Neural cell (in vitro differentiated cells): ENCODE data around the gene CIROP. TPM values are rescaled to one million over a fixed set of nuclear protein-coding genes. Genes with fewer than 3 reads are reported as not detected.

Experiments used
- H2AFZ ChIP-seq: fragments of 200-600, 300-800 bp; sonication (generic), shearing (Covaris generic); 2 replicates; pipeline ENCODE4 v1.6.0; 2014; ENCODE audit warnings: low read depth, mild to moderate bottlenecking, antibody characterized with exemption, low read length, moderate library complexity
- H3F3A ChIP-seq: fragments of 200-600 bp; shearing (Covaris generic); 2 replicates; pipeline ENCODE4 v1.6.1; 2016; ENCODE audit warnings: mild to moderate bottlenecking, moderate library complexity, mixed read lengths, antibody characterized with exemption, low read length; ENCODE audit not compliant: insufficient read depth, poor library complexity, severe bottlenecking
- H3K27ac ChIP-seq: fragments of 200-600, 300-800 bp; sonication (generic), shearing (Covaris generic); 2 replicates; pipeline ENCODE4 v1.5.1; 2014; ENCODE audit warnings: mild to moderate bottlenecking, low read length, moderate library complexity
- H3K27me3 ChIP-seq: fragments of 300-800, 200-600 bp; sonication (generic), shearing (Covaris generic); 2 replicates; pipeline ENCODE4 v1.6.0; 2014; ENCODE audit warnings: mild to moderate bottlenecking, low read depth, low read length, moderate library complexity; ENCODE audit not compliant: insufficient read depth
- H3K36me3 ChIP-seq: fragments of 300-800, 200-600 bp; sonication (generic), shearing (Covaris generic); 2 replicates; pipeline ENCODE4 v1.5.1; 2014; ENCODE audit warnings: mild to moderate bottlenecking, antibody characterized with exemption, low read length, moderate library complexity; ENCODE audit not compliant: insufficient read depth
- H3K4me2 ChIP-seq: fragments of 300-800, 200-600 bp; sonication (generic), shearing (Covaris generic); 2 replicates; pipeline ENCODE4 v1.6.0; 2014; ENCODE audit warnings: mild to moderate bottlenecking, low read length
- H3K4me3 ChIP-seq: fragments of 300-800, 200-600 bp; sonication (generic), shearing (Covaris generic); 2 replicates; pipeline ENCODE4 v1.5.1; 2014; ENCODE audit warnings: mild to moderate bottlenecking, low read length, moderate library complexity
- H3K79me2 ChIP-seq: fragments of 200-600 bp; shearing (Covaris generic); replicated peaks from 2 replicates; pipeline ENCODE4 v1.6.0; 2014; ENCODE audit warnings: mild to moderate bottlenecking, low read length, moderate library complexity; ENCODE audit not compliant: insufficient read depth
- H3K9ac ChIP-seq: fragments of 300-800, 200-600 bp; sonication (generic), shearing (Covaris generic); 2 replicates; pipeline ENCODE4 v1.6.1; 2016; ENCODE audit warnings: mild to moderate bottlenecking, low read length, mixed read lengths
- H3K9me2 ChIP-seq: fragments of 200-600 bp; shearing (Covaris generic); 2 replicates; pipeline ENCODE4 v1.6.1; 2016; ENCODE audit warnings: mild to moderate bottlenecking, low read length, mixed read lengths; ENCODE audit not compliant: insufficient read depth
- H3K9me3 ChIP-seq: fragments of 200-600, 300-800 bp; sonication (generic), shearing (Covaris generic); 2 replicates; pipeline ENCODE4 v1.6.1; 2016; ENCODE audit warnings: mild to moderate bottlenecking, mixed run types, low read length, moderate library complexity, mixed read lengths
- H4K20me1 ChIP-seq: fragments of 200-600 bp; shearing (Covaris generic); 2 replicates; pipeline ENCODE4 v1.6.1; 2016; ENCODE audit warnings: mild to moderate bottlenecking, mixed run types; ENCODE audit not compliant: insufficient read depth
- EP300 ChIP-seq: fragments of 450-650 bp; conservative IDR thresholded peaks from 2 replicates; pipeline ENCODE4 v1.6.1; 2014; ENCODE audit warnings: antibody characterized with exemption, mild to moderate bottlenecking, moderate library complexity; ENCODE audit not compliant: poor library complexity, severe bottlenecking
- EZH2 ChIP-seq: fragments of 200-600, 300-800 bp; shearing (Covaris generic), sonication (generic); IDR thresholded peaks from 2 replicates; pipeline ENCODE4 v1.6.1; 2014; ENCODE audit warnings: antibody characterized with exemption, low read length, borderline replicate concordance, mild to moderate bottlenecking; ENCODE audit not compliant: insufficient read depth, poor library complexity, severe bottlenecking
- MXI1 ChIP-seq: fragments of 450-650 bp; conservative IDR thresholded peaks from 2 replicates; pipeline ENCODE4 v1.6.1; 2014; ENCODE audit warnings: antibody characterized with exemption, mild to moderate bottlenecking; ENCODE audit not compliant: poor library complexity, severe bottlenecking
- POLR2AphosphoS5 ChIP-seq: IDR thresholded peaks from 2 replicates; pipeline ENCODE4 v1.6.1; 2012
- RAD21 ChIP-seq: fragments of 450-650 bp; conservative IDR thresholded peaks from 2 replicates; pipeline ENCODE4 v1.6.1; 2014; ENCODE audit warnings: antibody characterized with exemption, mild to moderate bottlenecking, moderate library complexity
- SMC3 ChIP-seq: fragments of 450-650 bp; conservative IDR thresholded peaks from 2 replicates; pipeline ENCODE4 v1.6.1; 2014; ENCODE audit warnings: antibody characterized with exemption, mild to moderate bottlenecking, moderate library complexity; ENCODE audit not compliant: poor library complexity
- TAF1 ChIP-seq: IDR thresholded peaks from 2 replicates; pipeline ENCODE4 v1.6.1; 2012; ENCODE audit warnings: low read depth
- polyA plus RNA-seq: library from polyadenylated mRNA; depleted of rRNA; stranded (reverse); fragments of >200 nt; gene quantifications from 2 replicates; pipeline ENCODE4 v1.2.3, GENCODE V29; 2014
- TF ChIP-seq, protein P1 (sequence below): IDR thresholded peaks from 2 replicates; pipeline ENCODE4 v1.6.1; 2012; ENCODE audit warnings: borderline replicate concordance
- TF ChIP-seq, protein P2 (sequence below): fragments of 450-650 bp; IDR thresholded peaks from 2 replicates; pipeline ENCODE4 v1.5.1; 2014; ENCODE audit warnings: antibody characterized with exemption, mild to moderate bottlenecking, moderate library complexity; ENCODE audit not compliant: poor library complexity, severe bottlenecking

The CIROP gene
- polyA plus RNA-seq, 1 donor from 2014 or later: not detected

DNA sequence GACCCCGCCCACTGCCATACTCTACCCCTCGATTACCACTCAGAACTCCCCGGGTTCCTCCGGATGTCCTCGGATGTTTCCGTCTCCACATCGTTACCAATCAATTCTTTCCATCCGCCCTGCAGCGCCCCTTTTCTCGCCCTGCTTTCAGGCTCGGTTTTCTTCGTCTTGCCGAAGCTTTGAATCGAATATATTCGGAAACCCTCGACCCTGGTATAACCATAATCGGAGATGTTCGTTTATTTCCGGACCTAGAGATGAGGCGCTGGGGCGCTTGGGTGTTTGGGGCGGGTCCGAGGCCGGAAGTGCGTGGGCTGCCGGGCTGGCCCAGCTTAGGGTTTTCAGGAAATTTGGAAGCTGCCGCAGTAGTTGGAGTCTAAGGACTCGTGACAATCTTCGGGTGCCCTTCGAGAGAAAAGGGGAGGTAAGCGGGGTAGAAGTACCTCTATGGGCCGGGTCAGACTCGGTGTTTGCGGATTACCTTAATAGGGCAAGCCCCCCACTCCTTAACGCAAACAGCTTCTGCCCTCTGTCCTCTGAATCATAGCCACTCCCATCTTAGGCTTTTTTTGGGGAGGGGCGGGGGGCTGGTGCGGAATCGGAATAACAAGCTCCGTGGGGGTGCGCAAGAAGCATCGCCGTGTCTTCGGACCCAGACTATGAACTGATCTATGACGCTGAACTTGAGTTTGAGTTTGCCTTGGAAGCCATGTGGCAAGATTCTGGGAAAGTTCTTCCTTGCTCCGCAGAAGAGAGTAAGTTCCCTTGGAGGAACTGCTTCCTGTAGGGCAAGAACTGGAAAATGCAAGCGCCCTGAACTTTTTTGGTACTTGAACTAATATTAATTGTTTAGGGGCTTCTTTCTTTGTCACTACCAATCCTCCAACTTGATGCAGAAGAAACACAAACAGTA, 9.3 kb downstream of the CIROP start, which contains the start of gene C14orf119:
Gene C14orf119 (plus strand): TSS at position 310 of the 913 bp plus-strand sequence. CDS start 2,154 bp downstream, outside the sequence.
- Histone ChIP-seq H4K20me1 (no peaks in the 10 kb centered on the region), H2AFZ (peak within 1 kb of the TSS; percentile 92), H3K9me2 (no peaks in the 10 kb centered on the region)

DNA sequence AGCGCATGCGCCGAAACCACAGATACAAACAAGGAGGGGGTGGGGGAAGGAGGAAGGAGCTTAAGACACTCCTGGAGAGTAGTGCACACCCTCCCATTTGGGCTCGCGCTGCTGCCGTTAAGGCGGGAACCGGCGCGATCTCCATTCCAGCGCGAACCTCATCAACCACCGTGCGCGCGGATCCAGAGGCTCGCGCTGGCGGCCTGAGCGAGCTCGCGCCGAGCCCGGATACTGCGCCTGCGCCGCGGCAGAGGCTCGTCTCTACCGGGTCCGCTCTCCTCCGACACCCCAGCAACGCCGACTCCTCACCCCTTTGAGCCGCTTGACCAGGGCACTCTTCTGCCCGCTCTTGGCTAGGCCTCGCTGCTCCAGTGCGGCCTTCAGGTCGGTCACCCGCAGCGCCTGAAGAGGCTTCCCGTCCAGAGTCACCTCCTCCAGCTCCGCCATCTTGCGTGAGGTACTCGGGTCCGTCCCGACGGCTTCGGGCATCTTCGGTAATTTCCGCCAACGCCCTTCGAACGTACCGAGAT, 10.1 kb downstream of the CIROP start, which contains the start of gene ACIN1:
Gene ACIN1 (minus strand): TSS at position 471 of the 530 bp plus-strand sequence. CDS start 24 bp downstream, at position 447.
- Histone ChIP-seq H3K4me2 (peak within 1 kb of the TSS; percentile 94), H3K79me2 (peaks cover 44% of the 10 kb centered on the region), H3K27me3 (no peaks in the 10 kb centered on the region), H3K27ac (peak within 1 kb of the TSS; percentile 96), H3K9me2 (no peaks in the 10 kb centered on the region), H3K9me3 (no peaks in the 10 kb centered on the region), H3K4me3 (peak within 1 kb of the TSS; percentile 74), H2AFZ (peak within 1 kb of the TSS; percentile 92), H3K36me3 (no peaks in the 10 kb centered on the region), H3K9ac (peak within 1 kb of the TSS; percentile 96), H3F3A (no peaks in the 10 kb centered on the region), H4K20me1 (no peaks in the 10 kb centered on the region)
- TF ChIP-seq, protein P1, sequence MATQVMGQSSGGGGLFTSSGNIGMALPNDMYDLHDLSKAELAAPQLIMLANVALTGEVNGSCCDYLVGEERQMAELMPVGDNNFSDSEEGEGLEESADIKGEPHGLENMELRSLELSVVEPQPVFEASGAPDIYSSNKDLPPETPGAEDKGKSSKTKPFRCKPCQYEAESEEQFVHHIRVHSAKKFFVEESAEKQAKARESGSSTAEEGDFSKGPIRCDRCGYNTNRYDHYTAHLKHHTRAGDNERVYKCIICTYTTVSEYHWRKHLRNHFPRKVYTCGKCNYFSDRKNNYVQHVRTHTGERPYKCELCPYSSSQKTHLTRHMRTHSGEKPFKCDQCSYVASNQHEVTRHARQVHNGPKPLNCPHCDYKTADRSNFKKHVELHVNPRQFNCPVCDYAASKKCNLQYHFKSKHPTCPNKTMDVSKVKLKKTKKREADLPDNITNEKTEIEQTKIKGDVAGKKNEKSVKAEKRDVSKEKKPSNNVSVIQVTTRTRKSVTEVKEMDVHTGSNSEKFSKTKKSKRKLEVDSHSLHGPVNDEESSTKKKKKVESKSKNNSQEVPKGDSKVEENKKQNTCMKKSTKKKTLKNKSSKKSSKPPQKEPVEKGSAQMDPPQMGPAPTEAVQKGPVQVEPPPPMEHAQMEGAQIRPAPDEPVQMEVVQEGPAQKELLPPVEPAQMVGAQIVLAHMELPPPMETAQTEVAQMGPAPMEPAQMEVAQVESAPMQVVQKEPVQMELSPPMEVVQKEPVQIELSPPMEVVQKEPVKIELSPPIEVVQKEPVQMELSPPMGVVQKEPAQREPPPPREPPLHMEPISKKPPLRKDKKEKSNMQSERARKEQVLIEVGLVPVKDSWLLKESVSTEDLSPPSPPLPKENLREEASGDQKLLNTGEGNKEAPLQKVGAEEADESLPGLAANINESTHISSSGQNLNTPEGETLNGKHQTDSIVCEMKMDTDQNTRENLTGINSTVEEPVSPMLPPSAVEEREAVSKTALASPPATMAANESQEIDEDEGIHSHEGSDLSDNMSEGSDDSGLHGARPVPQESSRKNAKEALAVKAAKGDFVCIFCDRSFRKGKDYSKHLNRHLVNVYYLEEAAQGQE: peak; percentile 97
- TF ChIP-seq TAF1 (peak; percentile 93), EZH2 (no peak), POLR2AphosphoS5 (peak; percentile 98), RAD21 (peak; percentile 29), SMC3 (no peak), MXI1 (peak; percentile 20), EP300 (peak; percentile 62)
- TF ChIP-seq, protein P2, sequence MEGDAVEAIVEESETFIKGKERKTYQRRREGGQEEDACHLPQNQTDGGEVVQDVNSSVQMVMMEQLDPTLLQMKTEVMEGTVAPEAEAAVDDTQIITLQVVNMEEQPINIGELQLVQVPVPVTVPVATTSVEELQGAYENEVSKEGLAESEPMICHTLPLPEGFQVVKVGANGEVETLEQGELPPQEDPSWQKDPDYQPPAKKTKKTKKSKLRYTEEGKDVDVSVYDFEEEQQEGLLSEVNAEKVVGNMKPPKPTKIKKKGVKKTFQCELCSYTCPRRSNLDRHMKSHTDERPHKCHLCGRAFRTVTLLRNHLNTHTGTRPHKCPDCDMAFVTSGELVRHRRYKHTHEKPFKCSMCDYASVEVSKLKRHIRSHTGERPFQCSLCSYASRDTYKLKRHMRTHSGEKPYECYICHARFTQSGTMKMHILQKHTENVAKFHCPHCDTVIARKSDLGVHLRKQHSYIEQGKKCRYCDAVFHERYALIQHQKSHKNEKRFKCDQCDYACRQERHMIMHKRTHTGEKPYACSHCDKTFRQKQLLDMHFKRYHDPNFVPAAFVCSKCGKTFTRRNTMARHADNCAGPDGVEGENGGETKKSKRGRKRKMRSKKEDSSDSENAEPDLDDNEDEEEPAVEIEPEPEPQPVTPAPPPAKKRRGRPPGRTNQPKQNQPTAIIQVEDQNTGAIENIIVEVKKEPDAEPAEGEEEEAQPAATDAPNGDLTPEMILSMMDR: no peak

More for the DNA sequence above, 9.3 kb downstream of the CIROP start, which contains the start of gene C14orf119:
- Histone ChIP-seq H3K27me3 (no peaks in the 10 kb centered on the region), H3K36me3 (no peaks in the 10 kb centered on the region), H3K27ac (peak within 1 kb of the TSS; percentile 96), H3K4me3 (peak within 1 kb of the TSS; percentile 74), H3K9me3 (no peaks in the 10 kb centered on the region), H3K79me2 (peaks cover 44% of the 10 kb centered on the region), H3K4me2 (peak within 1 kb of the TSS; percentile 94), H3F3A (no peaks in the 10 kb centered on the region), H3K9ac (peak within 1 kb of the TSS; percentile 96)
- TF ChIP-seq EP300: peak; percentile 41
- no peak for TF ChIP-seq RAD21
- peak; percentile 96 for TF ChIP-seq MXI1
- peak; percentile 42 for TF ChIP-seq POLR2AphosphoS5
